ENCODE measurements around the gene SNTB2. TPM values are rescaled to one million over a fixed set of nuclear protein-coding genes. Genes with fewer than 3 reads are reported as not detected.

The SNTB2 gene
- total and polyA plus RNA-seq, 2 donors (not counting 1 experiment from before 2014, with no cell fraction given), result 51.8 to 63.3 TPM

GRCh38 chr16:69236319-69236718 lies 49.4 kb downstream of the SNTB2 start:
- Histone ChIP-seq H3K36me3 (ENCODE audit: control insufficient read depth, insufficient read depth, low read length) (no peaks in the 10 kb centered on the region), H3K4me2 (ENCODE audit: extremely low read depth, insufficient read depth, low read length) (no peak overlapping the region), H3K4me1 (ENCODE audit: control insufficient read depth, extremely low read depth, insufficient read depth, low read length) (no peaks in the 10 kb centered on the region), H3K27me3 (ENCODE audit: control insufficient read depth, insufficient read depth, low read length) (no peaks in the 10 kb centered on the region), H2AFZ (ENCODE audit: low read length) (no peak overlapping the region), H3K79me2 (ENCODE audit: control insufficient read depth, insufficient read depth, low read length) (peaks cover 46% of the 10 kb centered on the region), H3K9me3 (ENCODE audit: control insufficient read depth, insufficient read depth, low read depth, low read length) (no peaks in the 10 kb centered on the region), H3K27ac (ENCODE audit: insufficient read depth, low read length) (no peak overlapping the region), H4K20me1 (ENCODE audit: control insufficient read depth, extremely low read depth, insufficient read depth, low read length) (no peaks in the 10 kb centered on the region), H3K9ac (ENCODE audit: insufficient read depth, low read length) (no peak overlapping the region), H3K4me3 (replicated peaks in 1 of 4; ENCODE audit: control extremely low read depth in 1 of 4, insufficient read depth in 1 of 4, low read depth in 3 of 4, low read length in 4 of 4) (no peak overlapping the region)
- TF ChIP-seq CTCF (conservative IDR thresholded peaks at IDR 0.05 in 1 of 2, IDR thresholded peaks at IDR 0.05 in 1 of 2; ENCODE audit: low read depth in 1 of 2, low read length in 2 of 2) (no peak), EZH2 (IDR thresholded peaks at IDR 0.05; ENCODE audit: low read length, missing control alignments) (no peak)
- DNase-seq (ENCODE audit: low read depth in 2 of 2), result no peak

GRCh38 chr16:69237296-69237695 lies 50.3 kb downstream of the SNTB2 start:
- Histone ChIP-seq H3K36me3 (ENCODE audit: control insufficient read depth, insufficient read depth, low read length) (no peaks in the 10 kb centered on the region), H3K9me3 (ENCODE audit: control insufficient read depth, insufficient read depth, low read depth, low read length) (no peaks in the 10 kb centered on the region), H3K4me1 (ENCODE audit: control insufficient read depth, extremely low read depth, insufficient read depth, low read length) (no peaks in the 10 kb centered on the region), H4K20me1 (ENCODE audit: control insufficient read depth, extremely low read depth, insufficient read depth, low read length) (no peaks in the 10 kb centered on the region), H3K27ac (ENCODE audit: insufficient read depth, low read length) (no peak overlapping the region), H3K4me2 (ENCODE audit: extremely low read depth, insufficient read depth, low read length) (no peak overlapping the region), H3K79me2 (ENCODE audit: control insufficient read depth, insufficient read depth, low read length) (peaks cover 54% of the 10 kb centered on the region), H3K4me3 (replicated peaks in 1 of 4; ENCODE audit: control extremely low read depth in 1 of 4, insufficient read depth in 1 of 4, low read depth in 3 of 4, low read length in 4 of 4) (no peak overlapping the region), H3K27me3 (ENCODE audit: control insufficient read depth, insufficient read depth, low read length) (no peaks in the 10 kb centered on the region), H2AFZ (ENCODE audit: low read length) (no peak overlapping the region), H3K9ac (ENCODE audit: insufficient read depth, low read length) (no peak overlapping the region)
- DNase-seq (ENCODE audit: low read depth in 2 of 2), result no peak
- TF ChIP-seq CTCF (conservative IDR thresholded peaks at IDR 0.05 in 1 of 2, IDR thresholded peaks at IDR 0.05 in 1 of 2; ENCODE audit: low read depth in 1 of 2, low read length in 2 of 2) (no peak), EZH2 (IDR thresholded peaks at IDR 0.05; ENCODE audit: low read length, missing control alignments) (no peak)

- DNase-seq (ENCODE audit: low read depth in 2 of 2), result no peak
- H3K4me2 ChIP-seq (ENCODE audit: extremely low read depth, insufficient read depth, low read length), result no peak overlapping the region
- no peak overlapping the region for H3K4me3 ChIP-seq (replicated peaks in 1 of 4; ENCODE audit: control extremely low read depth in 1 of 4, insufficient read depth in 1 of 4, low read depth in 3 of 4, low read length in 4 of 4)
- TF ChIP-seq EZH2 (IDR thresholded peaks at IDR 0.05; ENCODE audit: low read length, missing control alignments) (no peak), CTCF (conservative IDR thresholded peaks at IDR 0.05 in 1 of 2, IDR thresholded peaks at IDR 0.05 in 1 of 2; ENCODE audit: low read depth in 1 of 2, low read length in 2 of 2) (no peak)
- H2AFZ ChIP-seq (ENCODE audit: low read length), result no peak overlapping the region
- H3K36me3 ChIP-seq (ENCODE audit: control insufficient read depth, insufficient read depth, low read length), result no peaks in the 10 kb centered on the region
- H3K79me2 ChIP-seq (ENCODE audit: control insufficient read depth, insufficient read depth, low read length), result peaks cover 58% of the 10 kb centered on the region
- peaks cover 3% of the 10 kb centered on the region for H3K4me1 ChIP-seq (ENCODE audit: control insufficient read depth, extremely low read depth, insufficient read depth, low read length)
- no peaks in the 10 kb centered on the region for H4K20me1 ChIP-seq (ENCODE audit: control insufficient read depth, extremely low read depth, insufficient read depth, low read length)
- H3K9me3 ChIP-seq (ENCODE audit: control insufficient read depth, insufficient read depth, low read depth, low read length), result no peaks in the 10 kb centered on the region
- H3K9ac ChIP-seq (ENCODE audit: insufficient read depth, low read length), result no peak overlapping the region
- H3K27ac ChIP-seq (ENCODE audit: insufficient read depth, low read length), result no peak overlapping the region
- no peaks in the 10 kb centered on the region for H3K27me3 ChIP-seq (ENCODE audit: control insufficient read depth, insufficient read depth, low read length)
These were observed 52.9 kb downstream of the SNTB2 start for GRCh38 chr16:69239851-69240250.
